ENCODE data around the gene ALG9.
"Not testable (repeated sequence)": the region's sequence is repeated elsewhere in the genome, so short reads cannot be mapped to it uniquely, and the experiment has no call there.

The ALG9 gene, protein sequence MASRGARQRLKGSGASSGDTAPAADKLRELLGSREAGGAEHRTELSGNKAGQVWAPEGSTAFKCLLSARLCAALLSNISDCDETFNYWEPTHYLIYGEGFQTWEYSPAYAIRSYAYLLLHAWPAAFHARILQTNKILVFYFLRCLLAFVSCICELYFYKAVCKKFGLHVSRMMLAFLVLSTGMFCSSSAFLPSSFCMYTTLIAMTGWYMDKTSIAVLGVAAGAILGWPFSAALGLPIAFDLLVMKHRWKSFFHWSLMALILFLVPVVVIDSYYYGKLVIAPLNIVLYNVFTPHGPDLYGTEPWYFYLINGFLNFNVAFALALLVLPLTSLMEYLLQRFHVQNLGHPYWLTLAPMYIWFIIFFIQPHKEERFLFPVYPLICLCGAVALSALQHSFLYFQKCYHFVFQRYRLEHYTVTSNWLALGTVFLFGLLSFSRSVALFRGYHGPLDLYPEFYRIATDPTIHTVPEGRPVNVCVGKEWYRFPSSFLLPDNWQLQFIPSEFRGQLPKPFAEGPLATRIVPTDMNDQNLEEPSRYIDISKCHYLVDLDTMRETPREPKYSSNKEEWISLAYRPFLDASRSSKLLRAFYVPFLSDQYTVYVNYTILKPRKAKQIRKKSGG

DNA sequence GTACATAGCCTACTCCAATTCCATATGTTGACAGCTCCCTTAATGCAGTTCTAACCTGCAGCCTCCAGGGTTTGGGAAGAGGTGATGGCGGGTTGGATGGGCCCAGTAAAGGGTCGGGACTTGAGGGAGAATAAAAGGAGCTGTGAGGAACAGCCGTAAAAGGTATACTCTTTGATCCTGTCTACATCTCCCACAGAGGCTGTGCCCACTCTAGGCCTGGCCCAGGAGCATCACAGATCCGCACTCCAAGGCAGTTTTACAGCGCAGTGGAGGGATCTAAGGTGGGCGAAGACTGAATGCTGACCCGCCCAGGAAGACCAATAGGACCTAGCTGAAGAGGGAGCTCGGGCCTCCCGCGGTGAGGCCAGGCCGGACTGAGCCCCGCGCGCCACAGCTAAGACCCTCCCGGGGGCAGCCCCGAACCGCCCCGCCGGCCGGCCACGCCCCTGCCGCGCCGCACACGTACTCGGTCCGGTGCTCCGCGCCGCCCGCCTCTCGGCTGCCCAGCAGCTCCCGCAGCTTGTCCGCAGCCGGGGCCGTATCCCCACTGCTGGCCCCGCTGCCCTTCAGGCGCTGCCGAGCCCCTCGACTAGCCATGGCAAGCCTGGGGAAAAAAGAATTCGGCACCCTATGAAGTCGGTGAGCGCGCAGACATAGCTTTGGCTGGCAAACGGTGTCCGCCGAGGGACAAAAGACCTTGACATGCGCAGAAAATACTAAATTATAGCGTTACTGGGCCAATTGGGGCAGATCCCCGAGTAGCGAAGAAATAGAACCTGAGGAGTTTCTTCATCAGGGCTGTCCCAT is at the start of gene ALG9:
ALG9 (minus strand) TSS at position 696 of the 807 bp plus-strand sequence; CDS start at position 597, 99 bp downstream.
- peak; percentile 26 for DNase-seq

DNA sequence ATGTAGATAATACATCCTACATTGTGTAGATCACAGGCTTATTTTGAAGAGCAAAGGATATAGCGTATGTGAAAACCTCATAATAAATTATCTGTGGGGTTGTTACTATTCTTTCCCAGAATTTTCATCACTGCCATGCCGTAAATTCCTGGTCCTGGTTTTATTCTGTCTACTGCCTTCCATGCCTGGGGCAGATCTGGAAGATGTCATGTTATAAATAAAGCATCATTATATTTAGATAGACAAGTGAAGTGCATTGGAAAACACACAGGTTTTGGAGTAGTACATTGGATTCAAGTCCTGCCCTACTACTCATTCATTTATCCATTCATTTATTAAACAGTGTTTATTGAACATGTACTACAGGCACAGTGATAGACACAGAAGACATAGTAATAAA is 49.5 kb upstream of the ALG9 start:
- DNase-seq: no peak

DNA sequence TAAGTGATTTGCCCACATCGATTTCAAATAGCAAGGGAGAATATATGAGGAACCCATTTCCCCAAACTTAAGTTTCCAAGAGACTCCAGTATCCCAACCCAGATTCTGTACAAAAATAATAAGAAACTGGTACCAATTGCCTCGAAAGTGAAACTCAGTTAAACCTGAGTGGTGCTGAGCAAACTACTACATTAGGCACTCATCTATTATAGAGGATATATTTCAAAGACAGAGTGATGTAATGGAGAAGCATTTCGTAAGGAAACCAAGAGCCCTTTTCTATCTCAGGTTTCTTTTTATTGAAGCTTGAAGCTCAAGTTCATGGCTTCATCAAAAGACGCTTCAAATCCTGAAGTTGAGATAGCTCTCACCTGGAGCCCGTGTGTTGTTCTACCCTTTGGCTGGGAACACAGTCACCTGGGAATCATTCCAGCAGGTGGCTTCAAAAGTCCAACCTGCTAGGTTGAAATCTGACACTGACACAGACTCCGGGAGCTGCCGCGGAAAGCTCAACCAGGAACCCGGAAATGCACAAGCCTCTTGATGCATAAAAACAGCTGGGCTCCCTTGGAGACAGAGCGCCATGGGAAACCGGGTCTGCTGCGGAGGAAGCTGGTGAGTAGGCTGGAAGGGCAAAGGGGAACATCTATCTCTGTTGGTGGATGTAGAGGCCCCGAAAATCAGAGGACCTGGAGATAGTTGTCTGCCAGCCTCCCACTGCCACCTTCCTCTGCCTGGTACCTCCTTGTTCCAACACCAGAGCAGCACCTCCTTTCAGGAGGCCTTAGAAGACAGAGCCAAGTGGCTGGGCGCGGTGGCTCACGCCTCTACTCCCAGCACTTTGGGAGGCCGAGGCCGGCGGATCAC is 47.2 kb upstream of the ALG9 start, which contains the start of gene C11orf52:
C11orf52 (plus strand) TSS at position 524 of the 867 bp plus-strand sequence; CDS start at position 584, 60 bp downstream.
- no peak for DNase-seq

DNA sequence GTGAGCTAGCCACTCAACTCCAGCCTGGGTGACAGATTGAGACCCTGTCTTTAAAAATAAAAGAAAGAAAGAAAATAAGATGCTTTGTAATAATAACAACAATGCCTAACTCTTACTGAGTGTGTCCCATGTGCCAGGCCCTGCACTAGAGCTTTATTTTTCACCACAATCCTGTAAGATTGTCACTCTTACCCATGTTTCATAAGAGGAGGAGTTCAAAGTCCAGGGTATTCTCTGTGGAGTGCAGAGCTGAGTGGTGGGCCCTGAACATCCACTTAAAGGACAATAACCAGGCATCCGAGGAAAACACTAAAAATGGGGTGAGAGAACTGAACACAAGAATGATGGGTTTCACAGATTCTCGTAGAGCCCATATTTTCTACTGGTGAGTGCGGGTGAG is 46.4 kb upstream of the ALG9 start:
- DNase-seq: no peak

DNA sequence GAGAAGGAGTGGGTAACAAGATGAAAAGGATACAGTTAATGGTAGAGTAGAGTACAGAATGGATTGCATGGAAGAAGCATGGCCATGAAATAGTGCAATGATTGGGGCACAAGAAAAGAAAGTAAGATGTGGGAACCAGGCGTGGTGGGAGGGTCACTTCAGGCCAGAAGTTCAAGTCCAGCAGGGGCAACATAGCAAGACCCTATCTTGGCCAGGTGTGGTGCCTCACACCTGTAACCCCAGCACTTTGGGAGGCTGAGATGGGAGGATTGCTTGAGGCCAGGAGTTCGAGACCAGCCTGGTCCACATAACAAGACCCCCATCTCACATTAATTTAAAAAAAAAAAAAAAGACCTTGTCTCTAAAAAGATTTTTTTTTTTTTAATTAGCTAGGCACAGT is 45.9 kb upstream of the ALG9 start:
- DNase-seq: no peak

DNA sequence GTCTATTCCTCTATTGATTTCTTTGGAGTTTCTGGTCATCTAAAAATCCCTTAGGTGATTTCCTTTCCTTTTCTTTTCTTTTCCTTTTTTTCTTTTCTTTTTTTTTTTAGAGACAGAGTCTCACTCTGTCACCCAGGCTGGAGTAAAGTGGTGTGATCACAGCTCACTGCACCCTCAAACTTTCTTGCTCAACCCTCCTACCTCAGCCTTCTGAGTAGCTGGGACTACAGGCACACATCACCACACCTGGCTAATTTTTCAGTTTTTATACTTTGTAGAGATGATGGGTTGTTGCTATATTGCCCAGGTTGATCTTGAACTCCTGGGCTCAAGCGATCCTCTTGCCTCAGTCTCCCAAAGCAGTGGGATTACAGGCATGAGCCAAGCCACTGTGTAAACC is 45.4 kb upstream of the ALG9 start:
- no peak for DNase-seq

DNA sequence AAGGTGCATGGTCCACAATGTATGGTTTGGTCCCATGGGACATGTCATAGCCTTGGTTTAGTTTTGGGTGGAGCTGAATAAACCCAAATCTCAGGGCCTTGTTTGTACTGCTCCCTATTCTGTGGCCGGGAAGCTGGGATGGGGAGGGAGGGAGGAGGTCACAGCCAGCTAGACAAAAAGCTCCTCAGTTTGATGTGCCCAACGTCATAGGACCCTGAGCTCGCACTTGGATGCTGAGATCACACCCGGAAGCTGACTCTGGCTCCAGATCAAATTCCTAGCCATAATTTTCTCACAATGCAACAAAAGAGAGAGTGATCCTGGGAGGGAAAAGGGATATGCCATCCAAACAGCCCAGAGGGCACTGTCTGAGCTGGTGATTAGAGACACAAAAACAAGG is 42.6 kb upstream of the ALG9 start:
- DNase-seq: no peak

DNA sequence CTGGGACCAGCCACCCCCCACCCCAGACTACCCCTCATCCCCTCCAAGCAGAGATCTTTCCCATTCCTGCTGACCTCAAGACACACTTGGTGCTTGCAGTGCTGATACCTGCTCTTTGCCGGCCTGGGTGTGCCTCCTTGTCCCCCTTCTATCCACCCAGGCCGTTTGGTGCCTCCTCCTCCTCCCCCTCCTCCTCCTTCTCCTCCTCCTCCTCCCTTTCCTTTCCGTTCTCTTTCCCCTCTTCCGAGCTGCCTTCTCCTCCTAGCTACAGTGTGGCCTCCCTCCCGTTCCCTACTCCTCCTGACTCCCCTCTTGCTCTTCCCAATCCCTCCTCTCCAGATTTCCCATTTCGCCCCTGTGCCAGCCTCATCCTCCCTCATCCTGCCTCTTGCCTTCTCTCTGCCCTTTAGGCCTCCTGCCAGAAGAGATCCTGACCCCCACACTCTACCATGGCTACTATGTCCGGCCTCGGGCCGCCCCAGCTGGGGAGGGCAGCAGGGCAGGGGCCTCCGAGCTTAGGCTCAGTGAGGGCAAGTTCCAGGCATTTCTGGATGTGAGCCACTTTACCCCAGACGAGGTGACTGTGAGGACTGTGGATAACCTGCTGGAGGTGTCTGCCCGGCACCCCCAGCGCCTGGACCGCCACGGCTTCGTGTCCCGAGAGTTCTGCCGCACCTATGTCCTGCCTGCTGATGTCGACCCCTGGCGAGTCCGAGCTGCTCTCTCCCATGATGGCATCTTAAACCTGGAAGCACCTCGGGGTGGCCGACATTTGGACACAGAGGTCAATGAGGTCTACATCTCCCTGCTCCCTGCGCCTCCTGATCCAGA is 41.9 kb upstream of the ALG9 start:
- no peak for DNase-seq

DNA sequence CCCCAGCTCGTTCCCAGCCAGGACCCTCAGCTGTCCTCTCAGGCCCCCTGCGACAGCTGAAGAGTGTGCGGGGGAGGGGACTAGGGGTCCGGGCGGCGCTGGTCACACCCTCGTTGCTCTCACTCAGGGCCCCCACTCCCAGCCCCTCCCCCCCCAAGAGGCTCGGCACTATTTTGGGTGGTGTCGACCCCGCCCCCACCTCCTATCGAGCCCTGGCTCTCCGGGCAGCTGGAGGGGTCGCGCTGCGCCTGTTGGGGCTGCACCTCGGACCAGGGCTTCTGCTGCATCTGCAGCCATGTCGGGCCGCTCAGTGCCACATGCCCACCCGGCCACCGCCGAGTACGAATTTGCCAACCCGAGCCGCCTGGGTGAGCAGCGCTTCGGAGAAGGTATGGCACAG is 41.2 kb upstream of the ALG9 start, which contains the start of gene HSPB2:
HSPB2 (plus strand) TSS at position 200 of the 400 bp plus-strand sequence; CDS start at position 296, 96 bp downstream.
- no peak for DNase-seq

DNA sequence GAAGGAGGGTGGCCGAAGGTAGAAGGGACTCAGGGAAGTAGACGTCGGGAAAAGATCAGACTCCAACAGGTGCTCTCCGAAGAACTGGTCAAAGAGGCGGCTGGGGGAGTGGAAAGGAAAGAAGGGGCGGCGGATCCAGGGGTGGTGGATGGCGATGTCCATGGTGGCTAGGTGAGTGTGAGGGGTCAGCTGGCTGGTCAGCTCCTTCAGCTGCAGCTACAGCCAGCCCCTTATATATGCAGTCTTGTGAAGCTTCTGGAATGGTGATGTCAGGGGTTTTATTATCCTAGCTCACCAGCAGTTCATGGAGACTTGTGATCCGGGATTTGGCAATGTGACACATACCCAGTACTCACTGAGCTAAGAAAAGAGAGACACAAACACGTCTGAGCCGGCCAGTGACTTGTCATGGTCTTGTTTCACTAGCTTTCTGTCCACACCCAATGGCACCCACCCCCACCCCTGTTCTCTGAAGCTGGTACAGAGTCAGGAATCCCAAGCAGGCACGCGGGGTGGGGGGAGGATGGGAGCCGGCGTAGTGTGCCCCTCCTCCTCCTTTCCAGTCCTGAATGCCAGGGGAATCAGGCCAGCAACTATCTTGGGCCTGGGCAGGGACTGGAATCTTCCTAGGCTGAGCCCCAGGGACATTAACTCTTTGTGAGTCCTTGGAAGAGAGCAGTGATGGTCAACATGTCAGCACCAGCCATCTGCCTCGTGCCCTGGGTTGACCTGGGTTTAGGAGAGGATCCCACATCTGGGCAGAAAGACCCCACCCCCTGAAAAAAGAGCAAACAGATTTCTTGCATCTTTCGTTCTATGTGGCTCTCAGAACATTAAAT is 40.4 kb upstream of the ALG9 start, which contains the start of gene CRYAB:
CRYAB (minus strand) TSS at position 208 of the 839 bp plus-strand sequence; CDS start at position 162, 46 bp downstream.
- DNase-seq: peak; percentile 34

DNA sequence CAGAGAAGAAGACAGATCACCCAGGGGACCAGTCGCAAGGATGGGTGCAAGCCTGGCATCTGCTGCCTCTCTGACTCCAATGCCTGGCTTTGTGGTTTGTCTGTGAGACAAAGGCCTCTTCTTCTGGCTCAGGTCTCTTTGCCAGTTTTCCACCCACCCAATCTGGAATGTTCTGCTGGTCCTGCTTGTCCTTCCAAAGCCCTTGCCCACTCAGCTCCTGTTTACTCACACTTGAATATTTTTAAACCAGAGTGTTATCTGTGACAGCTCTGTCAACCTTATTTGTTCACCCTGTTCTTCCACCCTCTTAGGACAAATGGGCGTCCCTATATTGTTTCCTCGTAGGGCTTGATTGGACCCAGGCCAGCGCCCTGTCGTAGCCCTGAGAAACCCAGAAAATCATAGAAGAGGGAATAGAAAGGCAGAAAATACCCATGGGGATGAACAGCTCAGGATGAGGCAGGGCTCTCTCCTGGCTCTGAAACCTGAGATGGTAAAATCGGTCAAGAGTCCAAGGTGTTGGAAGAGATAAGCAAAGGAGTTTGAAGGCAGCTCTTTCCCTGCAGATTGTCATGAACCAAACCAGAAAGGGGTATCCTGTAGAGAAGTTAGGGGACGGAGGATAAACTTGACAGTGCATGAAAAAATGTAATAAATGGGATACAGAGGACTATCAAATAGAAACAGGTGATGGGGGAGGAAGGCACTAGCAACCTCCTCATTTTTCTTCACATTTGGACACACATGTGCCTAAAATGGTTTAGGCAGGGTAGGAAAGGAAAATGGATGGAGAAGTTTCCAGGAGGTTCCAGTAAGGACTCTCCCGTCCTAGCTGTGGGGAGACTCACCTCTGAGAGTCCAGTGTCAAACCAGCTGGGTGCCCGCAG is 39.5 kb upstream of the ALG9 start:
- no peak for DNase-seq

DNA sequence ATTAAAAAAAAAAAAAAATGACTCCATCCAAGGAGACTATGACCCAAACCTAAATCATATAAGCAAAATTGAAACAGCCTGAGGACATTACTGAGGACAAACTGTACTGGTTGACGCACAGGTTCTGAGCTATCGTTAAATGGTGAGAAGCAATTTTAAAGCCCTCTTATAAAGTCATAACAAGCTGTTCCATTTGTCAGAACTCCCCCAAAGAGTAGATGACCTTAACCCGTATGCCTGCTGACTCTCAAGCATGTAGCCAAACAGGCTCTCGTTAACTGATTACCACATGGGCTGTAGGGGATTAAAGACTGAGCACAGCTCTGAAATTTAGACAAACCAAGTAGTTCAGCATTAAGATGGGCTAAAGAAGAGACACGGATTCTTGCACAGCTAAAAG is 38.0 kb upstream of the ALG9 start:
- no peak for DNase-seq

DNA sequence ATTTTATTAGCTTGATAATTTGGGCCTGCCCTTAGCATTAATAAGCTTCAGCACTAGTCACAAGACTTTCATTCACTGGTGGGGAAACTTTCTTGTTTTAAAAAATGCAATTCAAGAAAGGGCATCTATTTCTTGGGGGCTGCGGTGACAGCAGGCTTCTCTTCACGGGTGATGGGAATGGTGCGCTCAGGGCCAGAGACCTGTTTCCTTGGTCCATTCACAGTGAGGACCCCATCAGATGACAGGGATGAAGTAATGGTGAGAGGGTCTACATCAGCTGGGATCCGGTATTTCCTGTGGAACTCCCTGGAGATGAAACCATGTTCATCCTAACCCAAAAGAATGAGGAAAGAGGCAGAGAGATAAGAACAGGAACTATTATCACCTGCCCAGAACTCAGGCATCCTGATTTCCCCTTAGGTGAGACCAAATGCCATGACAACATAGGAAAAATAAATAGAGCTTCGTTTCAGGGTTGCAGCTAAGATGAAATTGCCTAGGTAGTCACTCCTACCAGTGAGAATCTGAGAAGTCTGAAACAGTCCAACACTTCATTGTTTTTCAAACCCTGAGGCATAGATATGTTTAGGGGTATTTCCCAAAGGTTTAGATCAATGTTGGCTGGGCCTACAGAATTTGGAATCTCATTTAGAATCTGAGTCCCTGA is 37.4 kb upstream of the ALG9 start:
- DNase-seq: no peak

DNA sequence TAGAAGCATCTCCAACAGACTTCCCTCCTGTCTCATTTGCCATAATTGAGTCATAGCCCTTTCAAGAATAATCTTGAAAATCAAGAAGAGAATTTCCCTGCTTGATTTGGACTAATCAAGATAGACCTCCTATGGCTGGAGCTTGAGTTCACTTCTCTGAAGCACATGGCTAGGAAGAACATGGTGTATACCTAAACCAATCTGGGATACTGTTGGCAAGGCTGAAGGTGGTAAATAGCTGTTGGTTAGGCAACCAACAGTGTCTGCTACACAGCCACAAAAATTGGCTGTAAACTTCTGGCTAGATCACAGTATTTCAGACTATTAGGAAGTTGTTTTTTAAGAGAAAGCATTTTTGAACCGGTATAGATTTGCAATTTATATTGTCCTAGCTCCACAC is 35.3 kb upstream of the ALG9 start:
- no peak for DNase-seq

DNA sequence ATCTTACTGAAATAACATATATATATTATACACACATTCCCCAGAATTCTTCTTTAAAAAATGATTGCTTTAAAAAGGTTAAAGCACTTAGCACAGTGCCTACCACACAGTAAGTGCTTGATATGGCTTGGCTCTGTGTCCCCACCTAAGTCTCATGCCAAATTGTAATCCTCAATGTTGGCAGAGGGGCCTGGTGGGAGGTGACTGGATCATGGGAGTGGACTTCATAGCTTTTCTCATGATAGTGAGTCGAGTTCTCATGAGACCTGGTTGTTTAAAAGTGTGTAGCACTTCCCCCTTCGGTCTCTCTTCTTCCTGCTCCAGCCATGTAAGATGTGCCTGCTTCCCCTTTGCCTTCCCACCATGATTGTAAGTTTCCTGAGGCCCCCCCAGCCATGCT is 34.0 kb upstream of the ALG9 start:
- no peak for DNase-seq

DNA sequence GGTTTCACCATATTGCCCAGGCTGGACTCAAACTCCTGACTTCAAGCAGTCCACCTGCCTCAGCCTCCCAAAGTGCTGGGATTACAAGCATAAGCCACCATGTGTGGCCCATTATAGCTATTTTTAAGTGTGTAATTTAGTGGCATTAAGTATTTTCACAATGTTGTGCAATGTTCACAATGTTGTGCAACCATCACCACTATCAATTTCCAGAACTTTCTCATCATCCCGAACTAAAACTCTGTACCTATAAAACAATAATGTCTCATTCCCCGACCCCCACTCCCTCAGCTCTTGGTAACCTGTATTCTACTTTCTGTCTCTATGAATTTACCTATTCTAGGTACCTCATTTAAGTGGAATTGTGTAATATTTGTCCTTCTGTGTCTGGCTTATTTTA is 15.5 kb upstream of the ALG9 start:
- no peak for DNase-seq

DNA sequence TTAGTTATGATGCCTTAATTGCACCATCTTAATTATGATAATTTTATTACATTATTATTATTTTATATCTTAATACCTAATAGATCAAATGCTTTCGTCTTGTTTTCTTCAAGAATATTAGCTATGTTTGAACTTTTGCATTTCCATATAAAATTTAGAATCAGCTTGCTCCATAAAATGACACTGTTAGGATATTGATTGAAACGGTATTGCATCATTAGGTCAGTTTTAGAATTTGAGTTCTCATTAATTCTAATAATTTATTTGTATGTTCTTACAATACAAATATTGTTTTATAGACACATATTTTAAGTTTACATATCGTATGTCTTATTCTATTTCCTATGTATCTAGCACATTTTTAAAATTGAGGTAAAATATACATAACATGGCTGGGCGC is 14.7 kb upstream of the ALG9 start:
- DNase-seq: no peak

DNA sequence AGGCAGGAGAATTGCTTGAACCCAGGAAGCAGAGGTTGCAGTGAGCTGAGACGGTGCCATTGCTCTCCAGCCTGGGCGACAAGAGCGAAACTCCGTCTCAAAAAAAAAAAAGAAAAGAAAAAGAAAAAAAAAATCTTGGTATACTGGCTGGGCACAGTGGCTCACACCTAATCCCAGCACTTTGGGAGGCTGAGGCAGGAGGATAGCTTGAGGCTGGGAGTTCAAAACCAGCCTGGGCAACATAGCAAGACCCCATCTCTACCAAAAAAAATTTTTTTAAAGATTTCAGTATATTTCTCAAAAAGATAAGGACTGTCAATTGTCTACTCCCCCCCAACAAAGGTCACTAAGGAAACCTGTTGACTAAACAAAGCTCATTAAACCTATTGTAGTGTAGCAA is 13.7 kb upstream of the ALG9 start:
- DNase-seq: not testable (repeated sequence)

DNA sequence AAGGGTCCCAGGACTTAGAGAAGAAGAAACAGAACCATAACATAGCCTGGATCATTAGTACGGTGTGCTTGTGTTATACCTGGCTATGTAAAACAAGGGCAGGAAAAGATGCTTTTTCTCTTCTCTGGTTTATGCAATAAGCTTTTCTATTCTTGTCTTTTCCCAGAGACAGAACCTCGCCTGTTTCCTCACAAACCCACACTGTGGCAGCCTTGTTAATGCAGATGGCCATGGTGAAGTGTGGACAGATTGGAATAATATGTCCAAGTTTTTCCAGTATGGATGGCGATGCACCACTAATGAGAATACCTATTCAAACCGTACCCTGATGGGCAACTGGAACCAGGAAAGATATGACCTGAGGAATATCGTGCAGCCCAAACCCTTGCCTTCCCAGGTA is 10.8 kb upstream of the ALG9 start:
- no peak for DNase-seq
